Vagina (tissue), 2 donors: ENCODE results near the gene SUPT7L.

ENCODE experiments used
- CTCF ChIP-seq, 3 experiments: fragments of 450-650 bp in 2 of 3; fragments of 200-600 bp in 1 of 3; sonication (generic) in 1 of 3; IDR thresholded peaks; one replicate each; pipeline ENCODE4 v1.5.1; 2017 to 2019; ENCODE audit warnings: antibody characterized with exemption in 3 of 3, mild to moderate bottlenecking in 2 of 3, moderate library complexity in 2 of 3
- POLR2A ChIP-seq, 2 donors: fragments of 450-650 bp; IDR thresholded peaks; one replicate each; pipeline ENCODE4 v1.6.1; 2017; ENCODE audit warnings: antibody characterized with exemption in 2 of 2, mild to moderate bottlenecking in 2 of 2, moderate library complexity in 2 of 2
- POLR2AphosphoS5 ChIP-seq, 2 donors: sonication (generic); formaldehyde crosslinking; IDR thresholded peaks; one replicate each; pipeline ENCODE4 v1.9.0; 2017; ENCODE audit warnings: antibody characterized with exemption in 2 of 2, mild to moderate bottlenecking in 2 of 2, low read depth in 1 of 2; ENCODE audit not compliant: insufficient read depth in 1 of 2

- TF ChIP-seq POLR2A (IDR thresholded peaks at IDR 0.05) = no peak
- no peak for TF ChIP-seq CTCF (IDR thresholded peaks at IDR 0.05)
- TF ChIP-seq POLR2AphosphoS5 (IDR thresholded peaks at IDR 0.05; ENCODE audit: insufficient read depth in 1 of 2, low read depth in 1 of 2) = no peak
These were observed 48.4 kb upstream of the SUPT7L start for GRCh38 chr2:27711804-27712203.
